PFSK-1 (cell line): Measurements from ENCODE around the gene IFNGR2.

Experiments used
- POLR2AphosphoS5 ChIP-seq: IDR thresholded peaks from 2 replicates; pipeline ENCODE4 v1.6.1; 2012; ENCODE audit warnings: low read depth, mild to moderate bottlenecking, control low read depth, low read length, moderate library complexity
- SIN3A ChIP-seq: IDR thresholded peaks from 2 replicates; pipeline ENCODE4 v1.6.1; 2012; ENCODE audit warnings: mild to moderate bottlenecking, low read length, moderate library complexity, borderline replicate concordance; ENCODE audit not compliant: insufficient read depth
- TAF1 ChIP-seq: IDR thresholded peaks from 2 replicates; pipeline ENCODE4 v1.6.1; 2012; ENCODE audit warnings: low read length, control low read depth, borderline replicate concordance; ENCODE audit not compliant: insufficient read depth
- TF ChIP-seq, protein P1 (sequence below), 2 experiments: IDR thresholded peaks; 2 replicates each; pipeline versions ENCODE4 v1.6.1 to v1.8.0; 2011 to 2012; ENCODE audit warnings: low read depth in 2 of 2, low read length in 2 of 2, control low read depth in 1 of 2, inconsistent platforms in 1 of 2, mild to moderate bottlenecking in 1 of 2, moderate library complexity in 1 of 2; ENCODE audit not compliant: insufficient read depth in 1 of 2

DNA sequence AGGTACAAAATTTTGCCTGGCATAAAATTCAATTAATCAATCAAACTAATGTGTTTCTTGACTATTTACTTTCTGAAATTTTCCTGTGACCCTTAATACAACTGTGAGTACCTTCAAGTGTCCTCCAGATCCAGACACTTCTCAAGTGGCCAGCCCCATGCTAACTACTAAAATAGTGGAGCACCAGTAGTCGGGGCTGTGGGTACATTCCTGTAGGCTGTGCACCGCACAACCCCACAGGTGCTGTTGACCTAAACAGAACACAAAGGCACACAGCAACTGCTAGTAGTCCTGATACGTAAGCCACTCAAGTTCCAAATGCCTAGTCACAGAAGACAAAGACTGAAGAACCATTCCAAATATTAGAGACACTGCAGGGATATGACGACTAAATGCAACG is 40.0 kb downstream of the IFNGR2 start:
- TF ChIP-seq POLR2AphosphoS5 (no peak), TAF1 (no peak), SIN3A (no peak)
- TF ChIP-seq, protein P1, sequence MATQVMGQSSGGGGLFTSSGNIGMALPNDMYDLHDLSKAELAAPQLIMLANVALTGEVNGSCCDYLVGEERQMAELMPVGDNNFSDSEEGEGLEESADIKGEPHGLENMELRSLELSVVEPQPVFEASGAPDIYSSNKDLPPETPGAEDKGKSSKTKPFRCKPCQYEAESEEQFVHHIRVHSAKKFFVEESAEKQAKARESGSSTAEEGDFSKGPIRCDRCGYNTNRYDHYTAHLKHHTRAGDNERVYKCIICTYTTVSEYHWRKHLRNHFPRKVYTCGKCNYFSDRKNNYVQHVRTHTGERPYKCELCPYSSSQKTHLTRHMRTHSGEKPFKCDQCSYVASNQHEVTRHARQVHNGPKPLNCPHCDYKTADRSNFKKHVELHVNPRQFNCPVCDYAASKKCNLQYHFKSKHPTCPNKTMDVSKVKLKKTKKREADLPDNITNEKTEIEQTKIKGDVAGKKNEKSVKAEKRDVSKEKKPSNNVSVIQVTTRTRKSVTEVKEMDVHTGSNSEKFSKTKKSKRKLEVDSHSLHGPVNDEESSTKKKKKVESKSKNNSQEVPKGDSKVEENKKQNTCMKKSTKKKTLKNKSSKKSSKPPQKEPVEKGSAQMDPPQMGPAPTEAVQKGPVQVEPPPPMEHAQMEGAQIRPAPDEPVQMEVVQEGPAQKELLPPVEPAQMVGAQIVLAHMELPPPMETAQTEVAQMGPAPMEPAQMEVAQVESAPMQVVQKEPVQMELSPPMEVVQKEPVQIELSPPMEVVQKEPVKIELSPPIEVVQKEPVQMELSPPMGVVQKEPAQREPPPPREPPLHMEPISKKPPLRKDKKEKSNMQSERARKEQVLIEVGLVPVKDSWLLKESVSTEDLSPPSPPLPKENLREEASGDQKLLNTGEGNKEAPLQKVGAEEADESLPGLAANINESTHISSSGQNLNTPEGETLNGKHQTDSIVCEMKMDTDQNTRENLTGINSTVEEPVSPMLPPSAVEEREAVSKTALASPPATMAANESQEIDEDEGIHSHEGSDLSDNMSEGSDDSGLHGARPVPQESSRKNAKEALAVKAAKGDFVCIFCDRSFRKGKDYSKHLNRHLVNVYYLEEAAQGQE (IDR thresholded peaks at IDR 0.05; ENCODE audit: insufficient read depth in 1 of 2, low read depth in 2 of 2, low read length in 2 of 2): no peak
